ENCODE results near the gene ABCG4.

- TF ChIP-seq CTCF (IDR thresholded peaks at IDR 0.05; ENCODE audit: low read depth, low read length, missing input control) (peak; percentile 32), YY1 (IDR thresholded peaks at IDR 0.05) (no peak), FOXA1 (IDR thresholded peaks at IDR 0.05) (no peak), SP1 (IDR thresholded peaks at IDR 0.05) (no peak), RXRA (IDR thresholded peaks at IDR 0.05) (no peak), HNF4G (IDR thresholded peaks at IDR 0.05) (no peak), GABPA (IDR thresholded peaks at IDR 0.05 in 1 of 2, conservative IDR thresholded peaks at IDR 0.05 in 1 of 2) (no peak), RAD21 (IDR thresholded peaks at IDR 0.05) (peak in 1 of 2 donors; percentile 53), TAF1 (conservative IDR thresholded peaks at IDR 0.05) (no peak)
- TF ChIP-seq, protein P1, sequence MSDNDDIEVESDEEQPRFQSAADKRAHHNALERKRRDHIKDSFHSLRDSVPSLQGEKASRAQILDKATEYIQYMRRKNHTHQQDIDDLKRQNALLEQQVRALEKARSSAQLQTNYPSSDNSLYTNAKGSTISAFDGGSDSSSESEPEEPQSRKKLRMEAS (IDR thresholded peaks at IDR 0.05), result no peak
- TF ChIP-seq, protein P2, sequence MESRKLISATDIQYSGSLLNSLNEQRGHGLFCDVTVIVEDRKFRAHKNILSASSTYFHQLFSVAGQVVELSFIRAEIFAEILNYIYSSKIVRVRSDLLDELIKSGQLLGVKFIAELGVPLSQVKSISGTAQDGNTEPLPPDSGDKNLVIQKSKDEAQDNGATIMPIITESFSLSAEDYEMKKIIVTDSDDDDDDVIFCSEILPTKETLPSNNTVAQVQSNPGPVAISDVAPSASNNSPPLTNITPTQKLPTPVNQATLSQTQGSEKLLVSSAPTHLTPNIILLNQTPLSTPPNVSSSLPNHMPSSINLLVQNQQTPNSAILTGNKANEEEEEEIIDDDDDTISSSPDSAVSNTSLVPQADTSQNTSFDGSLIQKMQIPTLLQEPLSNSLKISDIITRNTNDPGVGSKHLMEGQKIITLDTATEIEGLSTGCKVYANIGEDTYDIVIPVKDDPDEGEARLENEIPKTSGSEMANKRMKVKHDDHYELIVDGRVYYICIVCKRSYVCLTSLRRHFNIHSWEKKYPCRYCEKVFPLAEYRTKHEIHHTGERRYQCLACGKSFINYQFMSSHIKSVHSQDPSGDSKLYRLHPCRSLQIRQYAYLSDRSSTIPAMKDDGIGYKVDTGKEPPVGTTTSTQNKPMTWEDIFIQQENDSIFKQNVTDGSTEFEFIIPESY (IDR thresholded peaks at IDR 0.05), result no peak
- TF ChIP-seq, protein P3, sequence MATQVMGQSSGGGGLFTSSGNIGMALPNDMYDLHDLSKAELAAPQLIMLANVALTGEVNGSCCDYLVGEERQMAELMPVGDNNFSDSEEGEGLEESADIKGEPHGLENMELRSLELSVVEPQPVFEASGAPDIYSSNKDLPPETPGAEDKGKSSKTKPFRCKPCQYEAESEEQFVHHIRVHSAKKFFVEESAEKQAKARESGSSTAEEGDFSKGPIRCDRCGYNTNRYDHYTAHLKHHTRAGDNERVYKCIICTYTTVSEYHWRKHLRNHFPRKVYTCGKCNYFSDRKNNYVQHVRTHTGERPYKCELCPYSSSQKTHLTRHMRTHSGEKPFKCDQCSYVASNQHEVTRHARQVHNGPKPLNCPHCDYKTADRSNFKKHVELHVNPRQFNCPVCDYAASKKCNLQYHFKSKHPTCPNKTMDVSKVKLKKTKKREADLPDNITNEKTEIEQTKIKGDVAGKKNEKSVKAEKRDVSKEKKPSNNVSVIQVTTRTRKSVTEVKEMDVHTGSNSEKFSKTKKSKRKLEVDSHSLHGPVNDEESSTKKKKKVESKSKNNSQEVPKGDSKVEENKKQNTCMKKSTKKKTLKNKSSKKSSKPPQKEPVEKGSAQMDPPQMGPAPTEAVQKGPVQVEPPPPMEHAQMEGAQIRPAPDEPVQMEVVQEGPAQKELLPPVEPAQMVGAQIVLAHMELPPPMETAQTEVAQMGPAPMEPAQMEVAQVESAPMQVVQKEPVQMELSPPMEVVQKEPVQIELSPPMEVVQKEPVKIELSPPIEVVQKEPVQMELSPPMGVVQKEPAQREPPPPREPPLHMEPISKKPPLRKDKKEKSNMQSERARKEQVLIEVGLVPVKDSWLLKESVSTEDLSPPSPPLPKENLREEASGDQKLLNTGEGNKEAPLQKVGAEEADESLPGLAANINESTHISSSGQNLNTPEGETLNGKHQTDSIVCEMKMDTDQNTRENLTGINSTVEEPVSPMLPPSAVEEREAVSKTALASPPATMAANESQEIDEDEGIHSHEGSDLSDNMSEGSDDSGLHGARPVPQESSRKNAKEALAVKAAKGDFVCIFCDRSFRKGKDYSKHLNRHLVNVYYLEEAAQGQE (IDR thresholded peaks at IDR 0.05), result no peak
Measured at GRCh38 chr11:119134389-119134978, 14.4 kb upstream of the ABCG4 start.
